ENCODE data around the gene UBAC1. TPM values are rescaled to one million over a fixed set of nuclear protein-coding genes. Genes with fewer than 3 reads are reported as not detected.

Gene UBAC1
- total RNA-seq, 1 donor from 2014 or later = 33.8 TPM

DNA sequence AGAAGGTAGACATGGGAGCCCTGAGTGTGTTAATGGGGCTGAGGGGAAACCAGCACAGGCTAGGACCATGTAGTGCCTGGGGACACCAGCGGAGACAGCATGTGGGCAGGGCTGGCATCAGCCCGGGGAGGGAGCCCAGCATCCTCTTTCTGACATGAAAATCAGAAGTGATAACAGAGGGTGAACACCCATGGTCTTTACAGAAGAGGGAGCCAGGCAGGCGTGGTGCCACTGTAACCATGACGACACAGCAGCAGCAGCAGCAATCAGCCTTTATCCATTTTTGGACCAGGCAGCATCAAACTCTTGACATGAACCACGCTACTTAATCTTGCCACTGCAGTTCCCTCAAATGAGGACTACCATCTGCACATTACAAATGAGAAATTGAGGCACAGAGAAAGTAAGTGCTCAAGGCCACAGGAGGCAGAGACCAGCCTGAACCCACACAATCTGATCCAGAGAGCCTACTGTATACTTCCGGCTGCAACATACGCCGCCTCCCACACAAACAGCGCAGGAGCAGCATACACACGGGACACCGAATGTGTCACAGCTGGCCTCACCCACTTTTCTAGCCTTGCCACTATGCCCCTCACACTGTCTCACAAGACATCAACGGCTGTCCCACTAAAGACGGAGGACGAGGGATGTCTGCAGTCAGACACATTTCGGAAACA, 77.6 kb downstream of the UBAC1 start:
- Mint-ChIP-seq H3K27me3 (ENCODE audit: low read depth) (no peaks in the 10 kb centered on the region), H3K27ac (no peak overlapping the region), H3K36me3 (no peaks in the 10 kb centered on the region), H3K4me1 (peaks cover 30% of the 10 kb centered on the region), H3K9me3 (no peaks in the 10 kb centered on the region), H3K4me3 (no peak overlapping the region)
- TF ChIP-seq, protein P1, sequence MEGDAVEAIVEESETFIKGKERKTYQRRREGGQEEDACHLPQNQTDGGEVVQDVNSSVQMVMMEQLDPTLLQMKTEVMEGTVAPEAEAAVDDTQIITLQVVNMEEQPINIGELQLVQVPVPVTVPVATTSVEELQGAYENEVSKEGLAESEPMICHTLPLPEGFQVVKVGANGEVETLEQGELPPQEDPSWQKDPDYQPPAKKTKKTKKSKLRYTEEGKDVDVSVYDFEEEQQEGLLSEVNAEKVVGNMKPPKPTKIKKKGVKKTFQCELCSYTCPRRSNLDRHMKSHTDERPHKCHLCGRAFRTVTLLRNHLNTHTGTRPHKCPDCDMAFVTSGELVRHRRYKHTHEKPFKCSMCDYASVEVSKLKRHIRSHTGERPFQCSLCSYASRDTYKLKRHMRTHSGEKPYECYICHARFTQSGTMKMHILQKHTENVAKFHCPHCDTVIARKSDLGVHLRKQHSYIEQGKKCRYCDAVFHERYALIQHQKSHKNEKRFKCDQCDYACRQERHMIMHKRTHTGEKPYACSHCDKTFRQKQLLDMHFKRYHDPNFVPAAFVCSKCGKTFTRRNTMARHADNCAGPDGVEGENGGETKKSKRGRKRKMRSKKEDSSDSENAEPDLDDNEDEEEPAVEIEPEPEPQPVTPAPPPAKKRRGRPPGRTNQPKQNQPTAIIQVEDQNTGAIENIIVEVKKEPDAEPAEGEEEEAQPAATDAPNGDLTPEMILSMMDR (IDR thresholded peaks at IDR 0.05; ENCODE audit: unreplicated experiment) = no peak
- no peak for DNase-seq (ENCODE audit: low spot score in 2 of 2, unreplicated experiment in 2 of 2)

Other genes starting within 250 kb of the UBAC1 start
- gene CAMSAP1, start 53.8 kb downstream of the UBAC1 start, total RNA-seq = 62.4 to 64.4 TPM (median 63.3 TPM) in 3 replicates
- 18.4 to 20.0 TPM (median 19.1 TPM) in 3 replicates for gene NACC2, start 133.9 kb upstream of the UBAC1 start, total RNA-seq
- gene TMEM250, start 157.5 kb upstream of the UBAC1 start, total RNA-seq = 34.2 to 35.3 TPM (median 34.5 TPM) in 3 replicates
- not detected in 3 replicates for gene LHX3, start 243.8 kb upstream of the UBAC1 start, total RNA-seq

Data from mesothelial cell of epicardium (in vitro differentiated cells).